Muscle layer of colon (tissue), 2 donors: ENCODE results near the gene DTYMK.
"Not testable (repeated sequence)": the region's sequence is repeated elsewhere in the genome, so short reads cannot be mapped to it uniquely, and the experiment has no call there.

ENCODE experiments used
- H3K27ac ChIP-seq: one replicate; pipeline ENCODE4 v1.7.0; 2013; ENCODE audit warnings: low read depth, mild to moderate bottlenecking, low read length, moderate library complexity
- H3K27me3 ChIP-seq, 2 donors: one replicate each; pipeline ENCODE4 v1.7.0; 2013; ENCODE audit warnings: low read length in 2 of 2, mild to moderate bottlenecking in 2 of 2; ENCODE audit not compliant: insufficient read depth in 2 of 2, control insufficient read depth in 1 of 2
- H3K36me3 ChIP-seq: one replicate; pipeline ENCODE4 v1.7.0; 2013; ENCODE audit warnings: mild to moderate bottlenecking, low read length; ENCODE audit not compliant: insufficient read depth
- H3K4me1 ChIP-seq: one replicate; pipeline ENCODE4 v1.7.0; 2013; ENCODE audit warnings: mild to moderate bottlenecking, low read length; ENCODE audit not compliant: insufficient read depth
- H3K4me3 ChIP-seq, 2 donors: one replicate each; pipeline ENCODE4 v1.7.0; 2013; ENCODE audit warnings: low read length in 2 of 2, low read depth in 1 of 2, mild to moderate bottlenecking in 1 of 2, moderate library complexity in 1 of 2
- H3K9ac ChIP-seq: one replicate; pipeline ENCODE4 v1.7.0; 2013; ENCODE audit warnings: low read length
- H3K9me3 ChIP-seq: one replicate; pipeline ENCODE4 v1.7.0; 2013; ENCODE audit warnings: mild to moderate bottlenecking, low read length
- donor health status: abdominal sarcoma.
- donor health status: Adenocarcinoma of cecum.

Gene DTYMK

GRCh38 chr2:241668354-241668753 is 18.3 kb downstream of the DTYMK start:
- no peaks in the 10 kb centered on the region for H3K27me3 ChIP-seq
- no peak overlapping the region for H3K9ac ChIP-seq
- H3K9me3 ChIP-seq, result no peaks in the 10 kb centered on the region
- no peaks in the 10 kb centered on the region for H3K4me1 ChIP-seq
- H3K4me3 ChIP-seq, result no peak overlapping the region
- peaks cover 54% of the 10 kb centered on the region for H3K36me3 ChIP-seq
- no peak overlapping the region for H3K27ac ChIP-seq

- Histone ChIP-seq H3K27ac (no peak overlapping the region), H3K36me3 (peaks cover 50% of the 10 kb centered on the region), H3K4me3 (no peak overlapping the region), H3K27me3 (no peaks in the 10 kb centered on the region), H3K9ac (no peak overlapping the region), H3K4me1 (no peaks in the 10 kb centered on the region), H3K9me3 (no peaks in the 10 kb centered on the region)
Measured at GRCh38 chr2:241666627-241667400, 19.8 kb downstream of the DTYMK start.

GRCh38 chr2:241665731-241666440 is 20.7 kb downstream of the DTYMK start:
- Histone ChIP-seq H3K27ac (no peak overlapping the region), H3K4me3 (no peak overlapping the region), H3K9ac (no peak overlapping the region), H3K4me1 (no peaks in the 10 kb centered on the region), H3K36me3 (peaks cover 50% of the 10 kb centered on the region), H3K27me3 (no peaks in the 10 kb centered on the region), H3K9me3 (no peaks in the 10 kb centered on the region)

- not testable (repeated sequence) for H3K9me3 ChIP-seq, H3K4me3 ChIP-seq, H3K27ac ChIP-seq, H3K9ac ChIP-seq, H3K27me3 ChIP-seq, H3K4me1 ChIP-seq
- peaks cover 44% of the 10 kb centered on the region for H3K36me3 ChIP-seq
Measured at GRCh38 chr2:241662731-241663130, 23.9 kb downstream of the DTYMK start.

GRCh38 chr2:241660593-241661213 is 25.9 kb downstream of the DTYMK start:
- no peaks in the 10 kb centered on the region for H3K4me1 ChIP-seq
- H3K9me3 ChIP-seq, result no peaks in the 10 kb centered on the region
- H3K27me3 ChIP-seq, result no peaks in the 10 kb centered on the region
- H3K27ac ChIP-seq, result no peak overlapping the region
- H3K36me3 ChIP-seq, result peaks cover 52% of the 10 kb centered on the region
- H3K9ac ChIP-seq, result no peak overlapping the region
- no peak overlapping the region for H3K4me3 ChIP-seq

- Histone ChIP-seq H3K9me3 (no peaks in the 10 kb centered on the region), H3K4me3 (no peak overlapping the region), H3K27ac (peak overlapping the region; percentile 38), H3K36me3 (peaks cover 63% of the 10 kb centered on the region), H3K27me3 (no peaks in the 10 kb centered on the region), H3K9ac (no peak overlapping the region), H3K4me1 (no peaks in the 10 kb centered on the region)
Measured at GRCh38 chr2:241659150-241659739, 27.4 kb downstream of the DTYMK start.

GRCh38 chr2:241658296-241658695 is 28.3 kb downstream of the DTYMK start:
- Histone ChIP-seq H3K4me1 (no peaks in the 10 kb centered on the region), H3K27ac (no peak overlapping the region)

GRCh38 chr2:241657786-241658254 is 28.8 kb downstream of the DTYMK start:
- Histone ChIP-seq H3K4me3 (no peak overlapping the region), H3K9ac (no peak overlapping the region), H3K36me3 (peaks cover 70% of the 10 kb centered on the region), H3K9me3 (no peaks in the 10 kb centered on the region), H3K4me1 (no peaks in the 10 kb centered on the region), H3K27me3 (no peaks in the 10 kb centered on the region), H3K27ac (no peak overlapping the region)

More at GRCh38 chr2:241658296-241658695, 28.3 kb downstream of the DTYMK start:
- Histone ChIP-seq H3K27me3 (no peaks in the 10 kb centered on the region), H3K36me3 (peaks cover 66% of the 10 kb centered on the region), H3K4me3 (no peak overlapping the region), H3K9me3 (no peaks in the 10 kb centered on the region), H3K9ac (no peak overlapping the region)

GRCh38 chr2:241656190-241656741 is 30.3 kb downstream of the DTYMK start:
- H3K27me3 ChIP-seq, result no peaks in the 10 kb centered on the region
- no peaks in the 10 kb centered on the region for H3K4me1 ChIP-seq
- H3K4me3 ChIP-seq, result no peak overlapping the region
- no peak overlapping the region for H3K27ac ChIP-seq
- H3K9ac ChIP-seq, result no peak overlapping the region
- H3K9me3 ChIP-seq, result no peaks in the 10 kb centered on the region
- peaks cover 64% of the 10 kb centered on the region for H3K36me3 ChIP-seq

GRCh38 chr2:241655516-241656189 is 31.0 kb downstream of the DTYMK start:
- Histone ChIP-seq H3K36me3 (peaks cover 58% of the 10 kb centered on the region), H3K4me1 (no peaks in the 10 kb centered on the region), H3K9ac (no peak overlapping the region)

More at GRCh38 chr2:241655516-241656189, 31.0 kb downstream of the DTYMK start:
- H3K27me3 ChIP-seq, result no peaks in the 10 kb centered on the region
- no peak overlapping the region for H3K27ac ChIP-seq
- no peak overlapping the region for H3K4me3 ChIP-seq
- H3K9me3 ChIP-seq, result no peaks in the 10 kb centered on the region
